SU-DHL-6 (cell line): ENCODE results near the gene SCG5.

Experiments used
- CTCF ChIP-seq: fragments of 200-600 bp; sonication (generic); IDR thresholded peaks from one replicate; pipeline ENCODE4 v1.5.1; 2017; ENCODE audit warnings: antibody characterized with exemption, mild to moderate bottlenecking, low read length, moderate library complexity; ENCODE audit not compliant: insufficient read depth, poor library complexity, severe bottlenecking
- EZH2phosphoT487 ChIP-seq: fragments of 200-600 bp; sonication (generic), shearing (Covaris generic); conservative IDR thresholded peaks from 2 replicates; pipeline ENCODE4 v1.6.1; 2018; ENCODE audit warnings: mild to moderate bottlenecking, antibody characterized with exemption, low read length, moderate library complexity, mixed read lengths

GRCh38 chr15:32732574-32733157, 91.2 kb downstream of the SCG5 start:
- TF ChIP-seq CTCF = no peak
- TF ChIP-seq EZH2phosphoT487 = no peak
